Ishikawa (cell line): ENCODE results near the gene DNAH8.

Experiments used
- CEBPB ChIP-seq: IDR thresholded peaks from 2 replicates; pipeline ENCODE4 v1.6.1; 2012
- CREB1 ChIP-seq: IDR thresholded peaks from 2 replicates; pipeline ENCODE4 v1.6.1; 2012; ENCODE audit warnings: low read depth
- EGR1 ChIP-seq: IDR thresholded peaks from 2 replicates; pipeline ENCODE4 v1.6.1; 2012
- EP300 ChIP-seq: IDR thresholded peaks from 2 replicates; pipeline ENCODE4 v1.6.1; 2012; ENCODE audit warnings: borderline replicate concordance
- FOXM1 ChIP-seq: IDR thresholded peaks from 2 replicates; pipeline ENCODE4 v1.6.1; 2012; ENCODE audit warnings: low read depth, borderline replicate concordance
- MAX ChIP-seq: IDR thresholded peaks from 2 replicates; pipeline ENCODE4 v1.6.1; 2012
- NFIC ChIP-seq: IDR thresholded peaks from 2 replicates; pipeline ENCODE4 v1.6.1; 2012
- RAD21 ChIP-seq: IDR thresholded peaks from 2 replicates; pipeline ENCODE4 v1.6.1; 2012; ENCODE audit warnings: low read depth
- REST ChIP-seq: IDR thresholded peaks from 2 replicates; pipeline ENCODE4 v1.6.1; 2012; ENCODE audit warnings: low read depth, mild to moderate bottlenecking
- TAF1 ChIP-seq: IDR thresholded peaks from 2 replicates; pipeline ENCODE4 v1.6.1; 2012; ENCODE audit warnings: low read depth, mild to moderate bottlenecking
- TCF12 ChIP-seq: IDR thresholded peaks from 2 replicates; pipeline ENCODE4 v1.6.1; 2012; ENCODE audit warnings: low read depth
- TEAD4 ChIP-seq: IDR thresholded peaks from 2 replicates; pipeline ENCODE4 v1.6.1; 2012
- USF1 ChIP-seq: IDR thresholded peaks from 2 replicates; pipeline ENCODE4 v1.6.1; 2012
- YY1 ChIP-seq: IDR thresholded peaks from 2 replicates; pipeline ENCODE4 v1.6.1; 2012; ENCODE audit warnings: low read depth
- ZBTB7A ChIP-seq: IDR thresholded peaks from 2 replicates; pipeline ENCODE4 v1.6.1; 2012; ENCODE audit warnings: low read depth

Gene DNAH8

GRCh38 chr6:38776515-38776914 lies 61.4 kb downstream of the DNAH8 start:
- TF ChIP-seq TEAD4 (no peak), FOXM1 (no peak), USF1 (no peak), EGR1 (no peak), YY1 (no peak), MAX (no peak), ZBTB7A (no peak), NFIC (no peak), RAD21 (no peak), EP300 (no peak)

- TF ChIP-seq USF1 (no peak), TCF12 (no peak), FOXM1 (no peak), ZBTB7A (no peak), RAD21 (no peak), TAF1 (no peak), EGR1 (no peak), TEAD4 (no peak), MAX (no peak), NFIC (no peak), CREB1 (no peak)
Observed at GRCh38 chr6:38779310-38780062, 64.4 kb downstream of the DNAH8 start.

GRCh38 chr6:38782616-38783015 lies 67.5 kb downstream of the DNAH8 start:
- no peak for TF ChIP-seq EP300
- no peak for TF ChIP-seq YY1
- no peak for TF ChIP-seq EGR1
- no peak for TF ChIP-seq RAD21
- TF ChIP-seq TEAD4 = no peak
- TF ChIP-seq TAF1 = no peak
- TF ChIP-seq ZBTB7A = no peak
- TF ChIP-seq MAX = no peak
- no peak for TF ChIP-seq CEBPB
- no peak for TF ChIP-seq TCF12
- no peak for TF ChIP-seq NFIC
- TF ChIP-seq FOXM1 = no peak
- TF ChIP-seq CREB1 = no peak

- no peak for TF ChIP-seq CEBPB
- no peak for TF ChIP-seq TAF1
- TF ChIP-seq REST = no peak
- no peak for TF ChIP-seq RAD21
- TF ChIP-seq MAX = no peak
- TF ChIP-seq NFIC = no peak
- no peak for TF ChIP-seq ZBTB7A
- TF ChIP-seq EP300 = no peak
- TF ChIP-seq TEAD4 = no peak
- TF ChIP-seq TCF12 = no peak
- no peak for TF ChIP-seq USF1
Observed at GRCh38 chr6:38783443-38784228, 68.5 kb downstream of the DNAH8 start.

GRCh38 chr6:38784506-38785235 lies 69.6 kb downstream of the DNAH8 start:
- no peak for TF ChIP-seq ZBTB7A

GRCh38 chr6:38786486-38786885 lies 71.4 kb downstream of the DNAH8 start:
- TF ChIP-seq ZBTB7A (no peak), MAX (no peak)
